Fibroblast of skin of left quadriceps (primary cell): Measurements from ENCODE around the gene CGB5.
"Not testable (repeated sequence)": the region's sequence is repeated elsewhere in the genome, so short reads cannot be mapped to it uniquely, and the experiment has no call there.

Experiments
- DNase-seq, 2 experiments: peaks; one replicate each; pipeline ENCODE4 v3.0.0-alpha.2; 2013; ENCODE audit warnings: low read depth in 2 of 2

The CGB5 gene

DNA sequence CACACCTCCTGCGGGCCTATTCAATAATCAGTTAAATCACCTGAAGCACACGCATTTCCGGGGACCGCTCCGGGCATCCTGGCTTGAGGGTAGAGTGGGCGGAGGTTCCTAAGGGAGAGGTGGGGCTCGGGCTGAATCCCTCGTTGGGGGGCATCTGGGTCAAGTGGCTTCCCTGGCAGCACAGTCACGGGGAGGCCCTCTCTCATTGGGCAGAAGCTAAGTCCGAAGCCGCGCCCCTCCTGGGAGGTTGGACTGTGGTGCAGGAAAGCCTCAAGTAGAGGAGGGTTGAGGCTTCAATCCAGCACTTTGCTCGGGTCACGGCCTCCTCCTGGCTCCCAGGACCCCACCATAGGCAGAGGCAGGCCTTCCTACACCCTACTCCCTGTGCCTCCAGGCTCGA lies at the start of gene CGB5:
TSS of gene CGB5 (plus strand) at position 301 of the 400 bp plus-strand sequence. CDS start 362 bp downstream, outside the sequence.
- DNase-seq = not testable (repeated sequence)

DNA sequence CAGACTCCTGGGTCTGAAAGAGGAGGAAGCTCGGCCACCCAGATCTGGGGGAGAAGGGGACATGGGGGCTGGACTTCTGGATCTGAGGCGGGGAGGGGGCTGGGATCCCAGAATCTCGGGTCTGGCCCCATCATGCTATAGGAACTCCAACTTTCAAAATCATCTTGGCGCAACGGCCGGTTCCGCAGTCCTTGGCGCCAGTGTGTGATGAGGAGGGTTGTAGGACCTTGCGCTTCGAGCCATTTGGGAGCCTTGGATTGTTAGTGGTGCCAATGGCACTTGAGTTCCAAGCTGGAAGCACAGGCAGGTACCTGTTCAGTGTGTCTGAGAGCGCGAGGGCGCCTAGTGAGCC lies 49.6 kb upstream of the CGB5 start:
- no peak for DNase-seq

DNA sequence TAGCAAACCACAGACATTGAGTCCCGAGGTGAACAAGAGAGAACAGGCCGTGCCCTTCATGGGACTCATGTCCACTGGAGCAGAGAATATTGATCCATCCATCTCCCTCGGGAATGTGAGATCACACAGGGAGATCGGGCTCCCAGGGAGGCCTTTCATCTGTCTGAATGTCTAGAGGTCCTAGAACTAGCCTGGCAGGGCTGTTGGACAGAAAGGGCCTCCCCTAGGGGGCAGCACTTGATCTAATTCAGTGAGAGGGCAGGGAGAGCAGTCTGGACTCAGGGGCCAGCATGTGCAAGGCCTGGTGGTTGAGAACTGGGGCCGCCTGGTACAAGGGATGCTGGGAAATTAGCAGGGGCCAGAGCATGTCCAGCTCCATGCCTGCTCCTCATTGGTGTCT lies 45.7 kb upstream of the CGB5 start:
- DNase-seq = no peak

DNA sequence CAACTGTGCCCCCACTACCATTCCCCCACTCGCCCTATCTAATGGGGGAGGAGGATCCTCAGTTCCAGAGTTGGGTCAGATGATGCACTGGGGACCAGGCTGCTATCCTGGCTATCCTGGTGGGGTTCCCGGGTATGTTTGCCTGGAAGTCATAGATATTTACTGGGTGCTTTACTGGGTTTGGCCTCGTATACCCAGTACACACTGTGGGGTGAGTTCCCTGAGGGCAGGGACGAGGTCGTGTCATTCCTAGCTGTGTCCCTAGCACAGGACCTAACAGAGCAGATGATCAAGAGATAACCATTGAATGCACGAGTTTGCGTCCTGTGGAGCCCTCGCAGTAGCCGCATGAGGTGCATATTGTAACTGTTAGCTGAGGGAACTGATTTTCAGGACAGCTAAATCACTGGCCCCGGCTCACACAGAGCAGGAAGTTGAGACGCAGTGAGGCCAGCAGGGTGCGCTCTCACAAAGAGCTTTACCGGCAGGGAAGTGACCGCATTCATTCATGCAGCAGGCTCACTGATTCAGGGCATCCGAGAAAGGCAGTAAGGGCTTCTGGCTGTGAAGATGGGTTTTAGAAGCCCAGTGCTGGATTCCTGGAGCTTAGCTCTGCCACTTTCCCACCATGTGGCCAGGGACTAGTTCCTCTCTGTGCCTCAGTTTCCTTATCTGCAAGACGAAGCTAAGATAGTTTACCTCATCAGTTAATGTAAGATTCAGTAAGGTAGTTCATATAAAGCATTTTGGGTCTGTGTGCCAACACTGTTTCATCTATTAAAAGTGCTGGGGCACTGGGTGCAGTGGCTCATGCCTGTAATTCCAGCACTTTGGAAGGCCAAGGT lies 43.9 kb upstream of the CGB5 start:
- peak in 1 of 2 experiments; percentile 31 for DNase-seq

DNA sequence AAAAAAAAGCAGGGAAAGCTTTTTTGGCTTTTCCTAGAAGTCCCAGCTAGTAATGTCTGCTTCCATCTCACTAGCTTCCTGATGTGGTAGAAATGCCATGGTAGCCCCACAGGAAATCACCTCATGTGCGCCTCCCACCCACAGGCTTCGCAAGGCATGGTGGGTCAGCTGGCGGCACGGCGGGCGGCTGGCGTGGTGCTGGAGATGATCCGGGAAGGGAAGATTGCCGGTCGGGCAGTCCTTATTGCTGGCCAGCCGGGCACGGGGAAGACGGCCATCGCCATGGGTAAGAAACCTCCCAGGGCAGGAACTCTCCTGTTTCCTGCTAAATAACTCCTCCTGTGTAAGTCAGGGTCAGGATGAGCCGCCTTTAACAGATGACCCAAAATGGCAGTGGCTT lies 39.5 kb upstream of the CGB5 start:
- DNase-seq = no peak

DNA sequence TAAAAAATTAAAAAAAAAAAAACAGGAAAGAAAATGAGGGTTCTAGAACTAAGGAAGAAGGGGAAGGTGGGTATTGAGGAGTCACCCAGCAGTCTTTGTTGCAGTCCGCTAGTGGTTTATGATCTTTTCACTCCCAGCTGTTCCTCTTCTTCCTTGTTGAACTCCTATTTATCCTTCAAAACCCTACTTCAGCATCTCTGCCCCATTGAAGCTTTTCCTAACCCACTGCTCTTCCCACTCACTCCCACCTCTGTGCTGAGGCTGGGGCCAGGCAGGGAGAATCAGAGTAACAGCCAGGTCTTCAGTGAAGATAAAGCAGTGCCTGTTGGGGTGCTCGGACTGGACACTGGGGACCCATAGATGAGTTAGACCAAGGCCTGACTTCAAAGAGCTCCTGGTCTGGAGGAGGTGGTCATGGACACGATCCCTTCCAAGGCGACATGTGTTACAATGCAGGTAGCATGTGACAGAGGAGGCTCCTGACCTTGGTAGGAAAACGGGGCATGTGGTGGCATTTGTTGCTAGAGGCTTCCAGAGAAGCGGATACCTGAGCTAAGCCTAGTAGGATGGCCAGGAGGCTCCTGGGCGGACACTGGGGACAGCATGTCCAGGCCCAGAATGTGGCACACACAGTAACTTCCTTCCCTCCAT lies 38.6 kb upstream of the CGB5 start:
- DNase-seq = no peak

DNA sequence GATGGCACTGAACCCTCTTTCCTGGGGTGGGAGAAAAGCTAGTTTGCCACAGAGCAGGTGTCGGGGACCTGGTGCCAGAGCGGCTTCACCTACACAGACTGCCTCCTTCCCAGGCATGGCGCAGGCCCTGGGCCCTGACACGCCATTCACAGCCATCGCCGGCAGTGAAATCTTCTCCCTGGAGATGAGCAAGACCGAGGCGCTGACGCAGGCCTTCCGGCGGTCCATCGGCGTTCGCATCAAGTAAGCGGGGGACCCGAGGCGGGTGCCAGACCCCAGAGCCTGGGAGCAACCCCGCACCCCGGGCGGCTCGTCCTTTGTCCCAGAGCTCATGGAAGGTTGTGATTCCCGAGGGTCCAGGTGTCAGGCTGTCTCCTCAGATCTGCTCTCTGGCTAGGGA lies 36.7 kb upstream of the CGB5 start:
- DNase-seq = no peak

DNA sequence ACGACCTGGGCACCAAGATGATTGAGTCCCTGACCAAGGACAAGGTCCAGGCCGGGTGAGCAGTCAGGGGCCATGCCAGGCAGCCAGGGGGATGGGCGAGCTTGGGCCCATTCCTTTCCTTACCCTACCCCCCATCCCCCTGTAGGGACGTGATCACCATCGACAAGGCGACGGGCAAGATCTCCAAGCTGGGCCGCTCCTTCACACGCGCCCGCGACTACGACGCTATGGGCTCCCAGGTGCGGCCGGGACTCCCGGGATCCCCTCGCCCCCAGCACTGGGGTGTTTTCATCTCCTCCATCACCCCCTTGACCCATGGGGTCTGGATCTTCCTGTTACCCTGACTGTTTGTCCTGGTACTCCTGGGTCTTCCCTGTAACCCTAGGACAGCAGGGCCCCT lies 33.8 kb upstream of the CGB5 start:
- DNase-seq = no peak

DNA sequence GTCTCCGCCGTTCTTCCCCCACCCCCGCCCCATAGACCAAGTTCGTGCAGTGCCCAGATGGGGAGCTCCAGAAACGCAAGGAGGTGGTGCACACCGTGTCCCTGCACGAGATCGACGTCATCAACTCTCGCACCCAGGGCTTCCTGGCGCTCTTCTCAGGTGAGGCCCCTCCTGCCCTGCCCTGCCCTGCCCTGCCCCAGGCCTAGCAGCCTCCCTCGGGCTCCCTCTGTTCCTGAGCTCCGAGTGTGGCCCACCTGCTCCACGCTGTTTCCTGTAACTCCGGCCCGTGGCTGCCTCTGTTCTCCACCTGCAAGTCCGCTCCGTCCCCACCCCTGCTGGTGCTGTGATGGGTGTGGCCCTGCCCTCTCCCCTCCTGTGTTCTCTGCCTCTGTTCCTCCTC lies 33.2 kb upstream of the CGB5 start:
- no peak for DNase-seq

DNA sequence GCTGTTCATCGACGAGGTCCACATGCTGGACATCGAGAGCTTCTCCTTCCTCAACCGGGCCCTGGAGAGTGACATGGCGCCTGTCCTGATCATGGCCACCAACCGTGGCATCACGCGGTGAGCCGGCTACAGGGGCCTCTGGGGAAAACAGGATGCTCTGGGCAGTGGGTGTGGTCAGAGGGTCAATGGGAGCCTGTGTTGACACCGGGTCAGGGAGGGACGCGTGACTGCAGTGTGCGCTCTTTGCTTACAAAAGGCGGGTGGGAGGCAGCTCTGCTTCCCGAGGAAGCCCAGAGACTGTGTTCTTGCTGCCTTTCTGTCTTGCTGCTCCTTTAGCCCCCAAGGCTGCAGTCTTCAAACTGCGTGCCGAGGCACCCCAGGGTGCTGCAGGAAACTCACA lies 32.5 kb upstream of the CGB5 start:
- no peak for DNase-seq

DNA sequence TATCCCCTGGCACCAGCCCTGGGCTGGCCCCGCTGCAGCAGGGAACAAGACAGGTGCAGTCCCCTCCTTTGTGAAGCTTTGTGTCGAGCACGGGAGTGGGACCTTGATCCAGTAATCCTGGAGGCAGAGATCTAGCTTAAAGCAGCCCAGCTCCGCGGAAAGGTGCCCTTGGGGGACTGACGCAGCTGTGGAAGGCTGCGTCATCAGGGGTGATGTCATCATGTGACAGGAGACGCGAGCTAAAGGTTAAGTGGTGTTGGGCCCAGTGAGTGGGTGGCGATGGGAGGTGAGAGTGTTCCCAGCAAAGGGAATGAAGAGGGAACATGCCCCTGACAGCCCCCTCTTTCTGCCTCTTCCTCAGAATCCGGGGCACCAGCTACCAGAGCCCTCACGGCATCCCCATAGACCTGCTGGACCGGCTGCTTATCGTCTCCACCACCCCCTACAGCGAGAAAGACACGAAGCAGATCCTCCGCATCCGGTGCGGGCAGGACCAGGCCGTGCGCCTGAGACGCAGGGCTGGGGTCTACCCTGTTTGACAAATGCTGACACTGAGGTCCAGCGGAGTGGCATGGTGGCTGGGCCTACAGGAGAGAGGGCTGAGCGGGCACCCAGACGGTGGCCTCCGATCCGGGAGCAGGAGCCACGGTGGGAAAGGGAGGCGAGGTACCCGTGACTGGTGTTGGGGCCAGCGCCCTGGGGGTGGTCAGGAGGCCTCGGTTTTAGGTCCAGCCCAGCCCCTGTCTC lies 29.4 kb upstream of the CGB5 start:
- DNase-seq = no peak

DNA sequence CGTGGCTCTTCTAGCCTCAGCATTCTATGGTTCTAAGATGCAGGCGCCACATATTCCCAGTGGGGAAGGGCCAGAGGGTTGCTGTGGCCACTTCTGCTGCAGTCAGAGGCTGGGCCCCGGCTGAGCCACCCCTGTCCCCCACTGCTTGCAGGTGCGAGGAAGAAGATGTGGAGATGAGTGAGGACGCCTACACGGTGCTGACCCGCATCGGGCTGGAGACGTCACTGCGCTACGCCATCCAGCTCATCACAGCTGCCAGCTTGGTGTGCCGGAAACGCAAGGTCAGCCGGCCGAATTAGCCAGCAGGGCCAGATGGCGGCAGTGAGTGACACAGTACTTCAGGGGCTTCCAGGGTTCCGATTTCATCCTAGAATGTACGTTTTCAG lies 28.8 kb upstream of the CGB5 start:
- DNase-seq = no peak

DNA sequence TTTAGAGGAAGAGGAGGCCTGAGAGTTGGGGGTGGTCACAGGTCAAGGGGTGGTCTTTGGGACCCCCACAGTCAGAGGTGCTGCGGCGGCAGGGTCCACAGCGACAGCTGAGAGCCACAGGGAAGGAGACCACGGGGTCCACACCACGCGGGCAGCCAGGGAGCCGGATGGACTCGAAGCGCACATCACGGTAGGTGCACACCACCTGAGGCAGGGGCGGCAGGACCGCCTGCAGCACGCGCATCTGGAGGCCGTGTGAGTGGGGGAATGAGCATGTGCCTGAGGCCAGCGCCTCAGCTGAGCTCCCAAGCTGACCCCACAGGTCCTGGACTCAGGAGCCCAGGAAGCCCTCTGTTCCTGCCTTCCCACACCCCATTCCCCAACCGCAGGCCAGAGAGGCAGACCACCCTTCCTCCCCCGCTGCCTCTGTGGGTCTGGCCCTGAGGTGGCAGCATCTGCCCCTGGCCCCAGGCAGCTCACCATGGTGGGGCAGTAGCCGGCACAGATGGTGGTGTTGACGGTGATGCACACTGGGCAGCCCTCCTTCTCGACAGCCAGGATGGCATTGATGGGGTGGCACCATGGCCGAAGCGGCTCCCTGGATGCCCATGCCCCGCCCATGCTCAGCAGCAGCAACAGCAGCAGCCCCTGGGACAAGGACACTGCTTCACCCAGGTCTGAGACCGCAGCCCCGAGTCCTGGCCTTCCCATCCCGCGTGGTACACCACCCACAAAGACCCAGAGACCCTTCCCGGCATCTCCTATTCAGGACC lies 27.4 kb upstream of the CGB5 start:
- no peak for DNase-seq

DNA sequence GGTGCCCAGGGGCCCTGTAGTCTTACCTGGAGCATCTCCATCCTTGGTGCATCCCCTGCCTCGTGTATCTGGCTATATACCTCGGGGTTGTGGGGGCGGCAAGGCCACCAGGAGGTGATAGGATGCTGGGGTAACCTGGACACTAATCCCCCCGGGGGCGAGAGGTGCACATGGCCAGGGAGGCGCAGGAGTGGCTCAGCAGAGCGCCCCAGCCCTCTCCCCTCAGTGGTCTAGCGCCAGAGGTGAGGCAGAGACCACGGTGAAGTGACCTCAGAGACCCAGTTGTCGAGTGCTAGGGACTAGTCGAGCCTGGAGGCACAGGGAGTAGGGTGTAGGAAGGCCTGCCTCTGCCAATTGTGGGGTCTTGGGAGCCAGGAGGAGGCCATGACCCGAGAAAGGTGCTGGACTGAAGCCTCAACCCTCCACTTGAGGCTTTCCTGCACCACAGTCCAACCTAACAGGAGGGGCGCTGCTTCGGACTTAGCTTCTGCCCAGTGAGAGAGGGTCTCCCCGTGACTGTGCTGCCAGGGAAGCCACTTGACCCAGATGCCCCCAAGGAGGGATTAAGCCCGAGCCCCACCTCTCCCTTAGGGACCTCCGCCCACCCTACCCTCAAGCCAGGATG lies 26.5 kb upstream of the CGB5 start, which contains the start of gene LHB:
TSS of gene LHB (minus strand) at position 51 of the 625 bp plus-strand sequence. CDS start at position 41, 10 bp downstream.
- no peak for DNase-seq

DNA sequence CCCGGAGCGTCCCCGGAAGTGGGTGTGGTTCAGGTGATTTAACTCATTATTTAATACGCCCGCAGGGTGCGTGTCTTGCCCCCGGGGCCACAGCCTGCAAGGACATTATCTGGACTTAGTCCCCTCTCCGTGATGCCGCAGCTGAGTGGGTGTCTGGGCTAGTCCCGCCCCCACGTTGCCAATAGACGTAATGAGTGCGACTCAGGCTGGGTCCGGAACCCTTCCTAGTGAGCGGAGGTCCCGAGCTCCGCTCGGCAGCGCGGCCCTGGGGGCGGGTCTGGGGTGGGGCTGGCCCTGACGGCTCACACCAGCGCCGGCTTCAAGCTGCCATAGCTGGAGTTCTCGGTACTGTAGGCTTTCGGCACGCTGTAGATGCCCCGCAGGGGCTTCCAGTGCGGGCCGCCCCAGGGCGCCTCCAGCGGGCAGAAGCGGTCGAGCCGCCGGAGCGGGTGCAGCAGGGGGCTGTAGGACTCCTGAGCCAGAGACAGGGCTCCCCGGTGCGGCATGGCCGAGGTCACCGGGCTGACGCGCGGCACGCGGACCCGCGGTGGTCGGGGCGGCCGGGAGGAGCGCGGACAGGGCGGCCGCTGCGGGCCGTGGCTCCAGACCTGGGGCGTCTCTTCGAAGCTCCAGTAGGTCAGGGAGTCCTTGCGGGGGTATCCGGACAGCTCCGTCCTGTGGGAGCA lies 25.8 kb upstream of the CGB5 start:
- peak; percentile 26 to 27 for DNase-seq

DNA sequence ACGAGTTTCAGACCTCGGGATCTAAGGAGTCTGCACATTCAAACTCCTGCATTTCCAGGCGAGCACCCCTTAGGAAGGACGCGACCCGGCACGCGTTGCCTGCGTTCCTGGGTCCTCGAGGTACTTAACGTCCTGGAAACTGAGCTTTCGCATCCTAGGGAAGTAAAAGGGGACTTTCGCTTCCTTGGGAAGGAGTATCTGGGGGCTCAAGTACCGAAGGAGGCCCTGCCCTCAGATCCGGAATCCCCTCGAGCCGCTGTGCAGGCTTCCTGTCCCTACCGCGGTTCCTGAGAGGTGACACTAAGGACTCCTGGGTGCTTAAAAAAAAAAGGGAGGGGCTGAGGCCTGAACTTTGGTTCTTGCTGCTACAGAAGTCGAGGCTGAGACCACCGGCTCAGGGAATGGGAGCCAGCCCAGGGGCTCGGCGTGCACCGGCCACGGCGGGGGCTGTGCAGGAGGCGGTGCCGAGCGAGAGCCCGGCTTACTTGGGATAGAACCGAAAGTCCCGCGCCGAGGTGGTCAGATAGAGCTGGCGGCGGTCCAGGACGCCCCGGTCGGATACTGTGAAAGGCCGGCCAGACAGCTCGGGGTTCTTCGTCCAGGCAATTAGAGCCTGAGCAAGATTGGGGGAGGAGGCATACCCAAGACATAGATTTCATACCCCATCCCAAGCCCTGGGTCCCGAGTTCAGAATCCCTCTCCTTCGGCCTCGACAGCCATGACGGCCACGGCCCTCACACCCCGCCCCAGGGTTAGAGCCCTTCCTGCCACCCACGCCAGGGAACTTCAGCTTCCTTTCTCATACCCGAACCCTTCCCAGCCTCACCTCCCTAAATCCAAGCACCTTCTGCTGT lies 25.0 kb upstream of the CGB5 start:
- not testable (repeated sequence) for DNase-seq

DNA sequence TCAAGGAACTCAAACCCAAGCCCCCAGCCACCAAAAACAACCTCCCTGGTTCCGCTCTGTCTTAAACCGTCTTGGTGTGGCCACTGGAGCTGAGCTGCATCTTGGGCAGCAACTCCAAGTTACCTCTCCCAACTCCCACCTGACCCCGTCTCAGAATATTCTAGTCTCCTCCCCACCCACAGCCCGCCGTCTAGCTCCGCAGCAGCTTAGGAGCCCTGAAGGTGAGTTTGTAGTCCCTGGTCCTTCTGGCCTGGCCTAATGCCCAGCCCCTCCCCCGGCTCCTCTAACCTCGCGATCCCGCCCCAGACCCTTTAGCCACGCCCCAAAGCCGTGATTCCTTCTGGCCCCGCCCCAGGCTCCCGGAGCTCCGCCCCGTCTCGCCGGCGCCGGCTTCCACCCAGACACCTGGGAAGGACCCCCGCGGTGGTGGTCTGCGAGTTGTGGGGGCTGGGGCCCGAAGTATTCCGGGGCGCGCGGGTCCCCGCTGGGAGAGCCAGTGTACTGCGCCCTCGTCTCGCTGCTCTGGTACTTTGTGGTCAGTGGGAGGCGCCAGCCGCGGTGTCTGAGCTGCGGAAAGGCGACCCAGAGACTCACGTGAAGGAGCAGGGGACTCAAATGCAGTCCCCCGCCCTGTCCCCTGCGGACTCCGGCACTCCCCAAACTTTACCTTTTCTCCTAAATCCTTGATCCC lies 24.3 kb upstream of the CGB5 start:
- DNase-seq = no peak

DNA sequence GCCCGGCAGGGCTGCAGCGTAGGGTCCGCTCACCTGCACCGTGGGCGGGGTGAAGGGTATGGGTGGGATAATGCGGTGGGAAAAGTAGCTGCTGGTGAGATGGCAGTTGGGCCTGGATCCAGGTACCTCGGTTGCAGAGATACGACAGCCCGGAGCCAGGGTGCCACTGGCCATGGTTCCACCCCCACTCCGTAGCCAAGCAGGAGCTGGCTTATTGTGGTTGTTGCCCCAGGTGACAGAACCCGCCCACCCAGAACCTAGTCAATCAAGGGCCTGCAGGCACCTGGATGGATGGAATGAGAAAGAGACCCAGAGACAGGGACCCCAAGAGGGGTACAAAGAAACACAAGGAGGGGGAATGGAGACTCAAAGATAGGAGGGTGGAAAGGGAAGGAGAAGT lies 23.3 kb upstream of the CGB5 start:
- DNase-seq = no peak
